H1 (cell line): Measurements from ENCODE around the gene ZNF396. TPM values are rescaled to one million over a fixed set of nuclear protein-coding genes. Genes with fewer than 3 reads are reported as not detected.

Experiments
- CTCF ChIA-PET: fragments of 300-600 bp; sonication (Branson Sonifier 250); formaldehyde crosslinking; loops from one replicate; lab custom pipeline; 2021; ENCODE audit not compliant: partially characterized antibody; lab: Charles Lee
- POLR2A ChIA-PET: fragments of 300-600 bp; sonication (Branson Sonifier 250); formaldehyde crosslinking; loops from one replicate; lab custom pipeline; 2021; ENCODE audit warnings: inconsistent platforms; ENCODE audit not compliant: partially characterized antibody; lab: Charles Lee
- DNase-seq, 2 experiments: peaks; one replicate each; pipeline versions ENCODE4 v3.0.0 to v3.0.0-alpha.2; 2010 to 2022; ENCODE audit warnings: low spot score in 2 of 2, low read depth in 1 of 2, mixed read lengths in 1 of 2
- FAIRE-seq: peaks from 2 replicates; lab custom pipeline; 2011; peaks lifted over from hg19 to GRCh38; lab: Jason Lieb, UNC
- H2AFZ ChIP-seq: 2 replicates; pipeline ENCODE4 v1.8.1; 2012; ENCODE audit warnings: low read length, inconsistent platforms
- H2AK5ac ChIP-seq: 2 replicates; pipeline ENCODE4 v1.6.1; 2013; ENCODE audit warnings: low read depth, low read length
- H2BK120ac ChIP-seq: replicated peaks from 2 replicates; pipeline ENCODE3; 2013; ENCODE audit warnings: low read depth, low read length, inconsistent platforms
- H2BK12ac ChIP-seq: 2 replicates; pipeline ENCODE4 v1.6.1; 2013; ENCODE audit warnings: low read depth, low read length
- H2BK15ac ChIP-seq: 2 replicates; pipeline ENCODE4 v1.6.1; 2013; ENCODE audit warnings: low read length
- H2BK20ac ChIP-seq: 2 replicates; pipeline ENCODE4 v1.6.1; 2013; ENCODE audit warnings: low read length
- H2BK5ac ChIP-seq: 2 replicates; pipeline ENCODE4 v1.6.1; 2013; ENCODE audit warnings: low read depth, low read length
- H3K14ac ChIP-seq: 2 replicates; pipeline ENCODE4 v1.6.1; 2013; ENCODE audit warnings: inconsistent platforms; ENCODE audit not compliant: insufficient read length
- H3K18ac ChIP-seq: 2 replicates; pipeline ENCODE4 v1.6.1; 2013; ENCODE audit warnings: low read length; ENCODE audit errors: extremely low read depth
- H3K23ac ChIP-seq: 2 replicates; pipeline ENCODE4 v1.6.1; 2013; ENCODE audit warnings: inconsistent platforms; ENCODE audit not compliant: insufficient read length
- H3K23me2 ChIP-seq: 2 replicates; pipeline ENCODE4 v1.6.1; 2013; ENCODE audit warnings: low read depth, low read length
- H3K27ac ChIP-seq: 2 replicates; pipeline ENCODE4 v1.6.1; 2011; ENCODE audit warnings: low read depth, low read length, inconsistent platforms
- H3K27me3 ChIP-seq, 4 experiments: replicated peaks in 1 of 4; 1 replicate in 1 of 4; 2 replicates in 3 of 4; pipeline versions ENCODE4 v1.6.1 to v1.8.1; 2011 to 2013; ENCODE audit warnings: low read length in 3 of 4, mild to moderate bottlenecking in 3 of 4, inconsistent platforms in 2 of 4, mixed read lengths in 2 of 4, moderate library complexity in 1 of 4; ENCODE audit not compliant: control insufficient read depth in 3 of 4, insufficient read depth in 3 of 4; ENCODE audit errors: extremely low read depth in 1 of 4
- H3K36me3 ChIP-seq, 4 experiments: 2 replicates each; pipeline versions ENCODE4 v1.6.1 to v1.8.1; 2011 to 2013; ENCODE audit warnings: mild to moderate bottlenecking in 4 of 4, low read length in 3 of 4, moderate library complexity in 2 of 4, control low read depth in 1 of 4, inconsistent platforms in 1 of 4; ENCODE audit not compliant: insufficient read depth in 4 of 4, control insufficient read depth in 2 of 4
- H3K4ac ChIP-seq: replicated peaks from 2 replicates; pipeline ENCODE3; 2013; ENCODE audit warnings: low read length, low read depth, mixed read lengths, inconsistent platforms; ENCODE audit not compliant: insufficient read length
- H3K4me1 ChIP-seq, 4 experiments: replicated peaks in 1 of 4; 1 replicate in 1 of 4; 2 replicates in 3 of 4; pipeline versions ENCODE4 v1.6.1 to v1.8.1; 2011 to 2013; ENCODE audit warnings: low read length in 3 of 4, inconsistent platforms in 2 of 4, mixed read lengths in 1 of 4; ENCODE audit not compliant: insufficient read depth in 4 of 4, control insufficient read depth in 3 of 4
- H3K4me2 ChIP-seq, 2 experiments: 2 replicates each; pipeline versions ENCODE4 v1.6.1 to v1.8.1; 2011 to 2013; ENCODE audit warnings: low read depth in 2 of 2, low read length in 2 of 2, control low read depth in 1 of 2, inconsistent platforms in 1 of 2, mild to moderate bottlenecking in 1 of 2; ENCODE audit not compliant: insufficient read depth in 1 of 2
- H3K4me3 ChIP-seq, 4 experiments: fragments of 200-600, 300-600 bp in 1 of 4; sonication (generic), shearing (Covaris generic), sonication (Bioruptor Twin) in 1 of 4; 2 replicates each; pipeline versions ENCODE4 v1.5.1 to v1.8.1; 2011 to 2016; ENCODE audit warnings: low read length in 4 of 4, low read depth in 3 of 4, control low read depth in 2 of 4, inconsistent platforms in 2 of 4, mild to moderate bottlenecking in 2 of 4, mixed read lengths in 1 of 4, moderate library complexity in 1 of 4; ENCODE audit not compliant: insufficient read depth in 2 of 4; ENCODE audit errors: extremely low read depth in 1 of 4
- H3K56ac ChIP-seq: replicated peaks from 2 replicates; pipeline ENCODE3; 2013; ENCODE audit warnings: low read depth, mild to moderate bottlenecking, mixed read lengths, low read length, inconsistent platforms; ENCODE audit not compliant: insufficient read length
- H3K79me1 ChIP-seq: 2 replicates; pipeline ENCODE4 v1.6.1; 2013; ENCODE audit warnings: low read depth, low read length, control low read depth
- H3K79me2 ChIP-seq, 2 experiments: 2 replicates each; pipeline versions ENCODE4 v1.6.1 to v1.8.1; 2012 to 2013; ENCODE audit warnings: low read length in 2 of 2, mild to moderate bottlenecking in 2 of 2, inconsistent platforms in 1 of 2; ENCODE audit not compliant: insufficient read depth in 2 of 2, control insufficient read depth in 1 of 2
- H3K9ac ChIP-seq, 4 experiments: replicated peaks in 1 of 4; 1 replicate in 1 of 4; 2 replicates in 3 of 4; pipeline versions ENCODE4 v1.6.1 to v1.8.1; 2011 to 2013; ENCODE audit warnings: low read depth in 3 of 4, low read length in 3 of 4, control low read depth in 2 of 4, mild to moderate bottlenecking in 2 of 4, moderate library complexity in 2 of 4, inconsistent platforms in 1 of 4; ENCODE audit errors: extremely low read depth in 1 of 4
- H3K9me3 ChIP-seq, 2 experiments: 2 replicates each; pipeline versions ENCODE4 v1.6.1 to v1.8.1; 2012 to 2013; ENCODE audit warnings: mild to moderate bottlenecking in 2 of 2, moderate library complexity in 2 of 2, control low read depth in 1 of 2, inconsistent platforms in 1 of 2, low read depth in 1 of 2, low read length in 1 of 2, mixed read lengths in 1 of 2; ENCODE audit not compliant: insufficient read depth in 2 of 2
- H4K20me1 ChIP-seq, 2 experiments: replicated peaks in 1 of 2; 2 replicates each; pipeline versions ENCODE3 to v1.8.1; 2011 to 2013; ENCODE audit warnings: inconsistent platforms in 2 of 2, low read length in 2 of 2, mild to moderate bottlenecking in 1 of 2; ENCODE audit not compliant: insufficient read depth in 2 of 2, control insufficient read depth in 1 of 2
- H4K5ac ChIP-seq: 2 replicates; pipeline ENCODE4 v1.6.1; 2013; ENCODE audit warnings: low read length, low read depth, mixed read lengths, inconsistent platforms; ENCODE audit not compliant: insufficient read length
- H4K8ac ChIP-seq: 2 replicates; pipeline ENCODE4 v1.8.0; 2013; ENCODE audit warnings: mild to moderate bottlenecking, moderate library complexity, low read length, inconsistent platforms; ENCODE audit not compliant: insufficient read depth; ENCODE audit errors: extremely low read depth
- H4K91ac ChIP-seq: replicated peaks from 2 replicates; pipeline ENCODE3; 2013; ENCODE audit warnings: low read length, mixed read lengths, inconsistent platforms; ENCODE audit not compliant: insufficient read length
- RNF2 ChIP-seq: fragments of 200-900, 300-1000 bp; sonication (generic); IDR thresholded peaks from 2 replicates; pipeline ENCODE4 v1.7.1; 2016; ENCODE audit warnings: borderline replicate concordance, low read depth, mild to moderate bottlenecking, antibody characterized with exemption, low read length; ENCODE audit not compliant: poor library complexity, severe bottlenecking; ENCODE audit errors: missing control alignments
- SIN3A ChIP-seq, 2 experiments: IDR thresholded peaks in 1 of 2; conservative IDR thresholded peaks in 1 of 2; 2 replicates each; pipeline ENCODE4 v1.6.1; 2011 to 2012; ENCODE audit warnings: low read length in 2 of 2, improper control_type of control experiment in 1 of 2, low read depth in 1 of 2, mild to moderate bottlenecking in 1 of 2
- SIX5 ChIP-seq: IDR thresholded peaks from 2 replicates; pipeline ENCODE4 v1.6.1; 2011; ENCODE audit warnings: mild to moderate bottlenecking, low read depth, low read length
- SP2 ChIP-seq: IDR thresholded peaks from 2 replicates; pipeline ENCODE4 v1.6.1; 2012; ENCODE audit warnings: mild to moderate bottlenecking, low read length, inconsistent platforms
- TAF7 ChIP-seq: optimal IDR thresholded peaks from 2 replicates; pipeline ENCODE3; 2011; ENCODE audit warnings: low read depth, mild to moderate bottlenecking, inconsistent platforms, low read length, moderate library complexity, borderline replicate concordance
- WGBS, 2 experiments: shearing (Covaris generic) in 1 of 2; methylation state at CpG; one replicate each; pipeline versions ENCODE4 v1.1.6 to v1.1.7; 2013 to 2015; ENCODE audit warnings: low lambda C conversion rate in 2 of 2, mixed read lengths in 2 of 2, inconsistent platforms in 1 of 2, low coverage in 1 of 2, missing lambda C conversion rate in 1 of 2; ENCODE audit not compliant: insufficient replicate concordance in 2 of 2, insufficient coverage in 1 of 2, insufficient read length in 1 of 2; ENCODE audit errors: extremely low coverage in 1 of 2, missing lambda C conversion rate in 1 of 2; 5-methylcytosine and 5-hydroxymethylcytosine counted together
- polyA plus RNA-seq, 7 experiments: library from polyadenylated mRNA; depleted of rRNA in 3 of 7; stranded (reverse) in 5 of 7; unstranded in 2 of 7; fragments of >200 nt in 5 of 7; fragments of 200-250 nt in 2 of 7; gene quantifications; 1 replicate in 5 of 7; 2 replicates in 1 of 7; 4 replicates in 1 of 7; pipeline versions ENCODE4 v1.2.1 to v1.2.3, GENCODE V29; 2011 to 2013; ENCODE audit warnings: missing spikeins in 2 of 7, mixed read lengths in 2 of 7
- total RNA-seq: library from RNA; stranded (reverse); fragmentation: NEBNext Ultra II Directional; extraction: Animal tissue kit (Norgen Biotek cat#: 25700); gene quantifications from 2 replicates; pipeline ENCODE4 v1.2.1, GENCODE V29; 2021

ZNF396 gene
- total and polyA plus RNA-seq, 2 of the 8 experiments (the other 6 are each of a cell fraction or from before 2014, with no cell fraction given), result 0.44 to 0.74 TPM

DNA sequence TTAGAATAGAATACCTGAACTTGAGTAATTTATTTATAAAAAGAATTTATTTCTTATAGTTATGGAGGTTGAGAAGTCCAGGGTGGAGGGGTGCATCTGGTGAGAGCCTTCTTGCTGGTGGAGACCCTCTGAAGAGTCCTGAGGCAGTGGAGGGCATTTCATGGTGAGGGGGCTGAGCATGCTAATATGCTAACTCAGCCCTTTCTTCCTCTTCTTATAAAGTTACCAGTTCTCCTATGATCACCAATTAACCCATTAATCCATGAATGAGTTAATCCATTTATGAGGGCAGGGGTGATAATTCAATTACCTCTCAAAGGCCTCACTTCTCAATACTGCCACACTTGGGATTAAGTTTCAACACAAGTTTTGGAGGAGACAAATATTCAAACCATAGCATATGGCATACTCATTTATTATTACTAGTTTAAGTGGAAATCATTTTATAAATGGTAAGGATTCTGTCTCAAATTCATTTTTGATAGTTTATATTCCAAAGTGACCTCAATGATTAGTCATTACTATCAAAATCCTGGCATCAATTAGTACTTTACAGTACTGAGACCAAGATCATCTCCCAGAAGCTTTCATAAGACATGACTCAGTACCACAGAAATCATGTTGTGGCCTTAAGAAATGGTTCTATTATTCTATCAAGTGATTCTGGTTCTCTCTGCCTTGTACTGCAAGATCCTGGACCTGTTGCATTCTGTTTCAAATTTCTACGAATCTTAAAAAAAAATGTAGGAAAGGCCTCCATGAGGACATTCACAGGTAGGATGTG, 5.5 kb downstream of the ZNF396 start:
- H4K8ac ChIP-seq, result no peak overlapping the region
- no peaks in the 10 kb centered on the region for H3K36me3 ChIP-seq
- H4K20me1 ChIP-seq, result no peaks in the 10 kb centered on the region
- no peak overlapping the region for H2BK5ac ChIP-seq
- FAIRE-seq, result no peak
- no peak overlapping the region for H2AFZ ChIP-seq
- no peaks in the 10 kb centered on the region; a peak in 1 of 7 replicates for H3K27me3 ChIP-seq
- no peak overlapping the region for H3K23ac ChIP-seq
- ChIA-PET CTCF (interaction anchor here (0.8 kb wide), 1 partner anchor 16 kb away, joined by 3 read pairs; no protein-coding TSS in a partner anchor), POLR2A (no interaction called here)
- H2BK15ac ChIP-seq, result no peak overlapping the region
- H3K23me2 ChIP-seq, result 0 out of 2 replicates have a peak, but pooled peaks cover under 1% of the 10 kb centered on the region
- H2BK120ac ChIP-seq, result no peak overlapping the region
- H3K9ac ChIP-seq, result no peak overlapping the region
- no peak overlapping the region for H3K27ac ChIP-seq
- no peak overlapping the region for H4K91ac ChIP-seq
- no peak overlapping the region for H2AK5ac ChIP-seq
- no peak overlapping the region for H3K14ac ChIP-seq
- no peak overlapping the region for H3K56ac ChIP-seq
- no peak overlapping the region for H3K4me2 ChIP-seq
- no peak overlapping the region for H2BK12ac ChIP-seq
- no peak overlapping the region for H3K18ac ChIP-seq
- TF ChIP-seq SP2, result no peak
- no peak for TF ChIP-seq TAF7
- TF ChIP-seq RNF2, result no peak
- TF ChIP-seq SIX5, result no peak
- no peak for TF ChIP-seq SIN3A (conservative IDR thresholded peaks at IDR 0.05 in 1 of 2, IDR thresholded peaks at IDR 0.05 in 1 of 2; ENCODE audit: low read depth in 1 of 2, low read length in 2 of 2)
- no peak overlapping the region for H2BK20ac ChIP-seq
- H3K4ac ChIP-seq, result no peak overlapping the region
- H4K5ac ChIP-seq, result no peak overlapping the region
- no peaks in the 10 kb centered on the region; a peak in 2 of 7 replicates for H3K4me1 ChIP-seq
- 100% methylated on average over 1 of the region's 1 CpG; no CpG with 5 or more reads in 1 of the 2 experiments for WGBS, 2 experiments
- no peaks in the 10 kb centered on the region for H3K9me3 ChIP-seq
- DNase-seq, result no peak
- no peaks in the 10 kb centered on the region for H3K79me1 ChIP-seq
- H3K4me3 ChIP-seq, result no peak overlapping the region
- H3K79me2 ChIP-seq, result no peaks in the 10 kb centered on the region
